ENCODE results near the gene FANCD2OS.

GRCh38 chr3:10093678-10094077, 14.4 kb downstream of the FANCD2OS start:
- TF ChIP-seq, protein P1, sequence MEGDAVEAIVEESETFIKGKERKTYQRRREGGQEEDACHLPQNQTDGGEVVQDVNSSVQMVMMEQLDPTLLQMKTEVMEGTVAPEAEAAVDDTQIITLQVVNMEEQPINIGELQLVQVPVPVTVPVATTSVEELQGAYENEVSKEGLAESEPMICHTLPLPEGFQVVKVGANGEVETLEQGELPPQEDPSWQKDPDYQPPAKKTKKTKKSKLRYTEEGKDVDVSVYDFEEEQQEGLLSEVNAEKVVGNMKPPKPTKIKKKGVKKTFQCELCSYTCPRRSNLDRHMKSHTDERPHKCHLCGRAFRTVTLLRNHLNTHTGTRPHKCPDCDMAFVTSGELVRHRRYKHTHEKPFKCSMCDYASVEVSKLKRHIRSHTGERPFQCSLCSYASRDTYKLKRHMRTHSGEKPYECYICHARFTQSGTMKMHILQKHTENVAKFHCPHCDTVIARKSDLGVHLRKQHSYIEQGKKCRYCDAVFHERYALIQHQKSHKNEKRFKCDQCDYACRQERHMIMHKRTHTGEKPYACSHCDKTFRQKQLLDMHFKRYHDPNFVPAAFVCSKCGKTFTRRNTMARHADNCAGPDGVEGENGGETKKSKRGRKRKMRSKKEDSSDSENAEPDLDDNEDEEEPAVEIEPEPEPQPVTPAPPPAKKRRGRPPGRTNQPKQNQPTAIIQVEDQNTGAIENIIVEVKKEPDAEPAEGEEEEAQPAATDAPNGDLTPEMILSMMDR (IDR thresholded peaks at IDR 0.05): no peak
- TF ChIP-seq POLR2A (IDR thresholded peaks at IDR 0.05): no peak

Data from adrenal gland (tissue), 5 donors.